Measurements from ENCODE around the gene XK.

GRCh38 chrX:37714479-37714878 lies 28.9 kb downstream of the XK start:
- TF ChIP-seq CTCF (IDR thresholded peaks at IDR 0.05) (no peak), EP300 (IDR thresholded peaks at IDR 0.05) (no peak), POLR2A (IDR thresholded peaks at IDR 0.05) (no peak)
